ENCODE results near the gene SMOC2. TPM values are rescaled to one million over a fixed set of nuclear protein-coding genes. Genes with fewer than 3 reads are reported as not detected.

The SMOC2 gene
- total RNA-seq, 1 donor from 2014 or later, result not detected

DNA sequence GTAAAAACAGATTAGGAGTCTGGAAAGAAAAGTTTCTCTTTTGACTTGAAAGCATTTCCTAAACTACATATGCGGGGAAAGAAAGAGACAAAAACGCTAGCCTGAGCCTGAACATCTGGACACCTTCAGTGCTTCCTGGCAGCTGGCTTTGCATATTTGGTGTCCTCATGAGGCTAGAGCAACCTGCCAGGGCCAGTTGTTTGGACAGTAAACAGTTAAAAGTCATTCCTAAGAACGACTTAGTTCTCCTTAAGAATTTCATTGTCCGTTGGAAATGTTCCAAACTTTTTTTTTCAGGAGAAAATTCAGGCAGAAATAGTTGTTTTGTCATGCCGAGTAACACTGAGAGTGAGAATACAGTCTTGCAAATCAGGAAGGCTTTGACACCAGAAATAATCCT lies 199.8 kb downstream of the SMOC2 start:
- no peak for TF ChIP-seq CTCF (IDR thresholded peaks at IDR 0.05; ENCODE audit: unreplicated experiment)
- no peak overlapping the region for H3K27ac Mint-ChIP-seq (ENCODE audit: unreplicated experiment)
- no peak overlapping the region for H3K4me3 Mint-ChIP-seq (ENCODE audit: unreplicated experiment)
- peaks cover 2% of the 10 kb centered on the region for H3K27me3 Mint-ChIP-seq (ENCODE audit: unreplicated experiment)
- DNase-seq (ENCODE audit: low spot score), result no peak
- no peaks in the 10 kb centered on the region for H3K9me3 Mint-ChIP-seq (ENCODE audit: unreplicated experiment)
- H3K4me1 Mint-ChIP-seq (ENCODE audit: unreplicated experiment), result peaks cover 2% of the 10 kb centered on the region
- H3K36me3 Mint-ChIP-seq (ENCODE audit: low read depth, unreplicated experiment), result no peaks in the 10 kb centered on the region

DNA sequence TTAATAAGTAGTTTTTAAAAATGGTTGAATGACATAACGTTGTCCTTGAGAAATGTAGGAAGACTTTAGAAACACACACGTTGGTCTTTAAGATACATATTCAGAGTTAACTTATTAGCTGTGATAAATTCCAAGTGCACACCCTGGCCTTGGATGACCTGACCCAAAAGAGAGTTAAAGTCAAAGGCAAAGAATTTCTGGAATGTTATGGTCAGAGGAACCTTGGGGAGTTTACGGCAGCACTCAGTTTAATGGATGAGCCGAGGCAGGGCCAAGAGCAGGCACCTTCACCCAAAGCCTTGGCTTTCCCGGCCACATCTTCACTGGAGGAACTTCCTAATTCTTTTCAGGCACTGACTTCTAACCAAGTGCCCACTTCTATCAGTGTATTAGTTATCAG lies 200.5 kb downstream of the SMOC2 start:
- no peak for DNase-seq (ENCODE audit: low spot score)

DNA sequence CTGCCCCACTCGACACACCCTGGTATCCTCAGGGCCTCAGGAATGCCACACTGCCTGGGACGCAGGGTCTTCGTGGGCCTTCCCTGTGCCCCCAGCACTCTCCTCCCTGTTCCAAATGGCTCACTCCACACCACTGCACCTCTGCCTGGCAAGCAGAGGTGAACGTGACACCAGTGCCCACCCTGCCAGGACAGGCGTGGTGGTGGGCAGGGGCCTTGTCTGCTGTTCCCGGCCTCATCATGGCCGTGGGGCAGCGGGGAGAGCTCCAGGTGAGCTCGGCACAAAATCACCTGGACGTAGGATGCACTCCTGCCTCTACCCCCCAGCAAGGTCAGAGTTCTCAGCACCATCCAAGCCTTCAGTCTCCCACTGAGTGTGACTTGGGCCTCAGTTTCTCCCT lies 202.4 kb downstream of the SMOC2 start:
- Mint-ChIP-seq H3K9me3 (ENCODE audit: unreplicated experiment) (no peaks in the 10 kb centered on the region), H3K4me3 (ENCODE audit: unreplicated experiment) (no peak overlapping the region), H3K4me1 (ENCODE audit: unreplicated experiment) (peaks cover 2% of the 10 kb centered on the region), H3K36me3 (ENCODE audit: low read depth, unreplicated experiment) (no peaks in the 10 kb centered on the region), H3K27me3 (ENCODE audit: unreplicated experiment) (peaks cover 2% of the 10 kb centered on the region), H3K27ac (ENCODE audit: unreplicated experiment) (no peak overlapping the region)
- no peak for TF ChIP-seq CTCF (IDR thresholded peaks at IDR 0.05; ENCODE audit: unreplicated experiment)
- DNase-seq (ENCODE audit: low spot score), result no peak

More for the DNA sequence above, 200.5 kb downstream of the SMOC2 start:
- peaks cover 2% of the 10 kb centered on the region for H3K4me1 Mint-ChIP-seq (ENCODE audit: unreplicated experiment)
- H3K9me3 Mint-ChIP-seq (ENCODE audit: unreplicated experiment), result no peaks in the 10 kb centered on the region
- no peaks in the 10 kb centered on the region for H3K36me3 Mint-ChIP-seq (ENCODE audit: low read depth, unreplicated experiment)
- peaks cover 2% of the 10 kb centered on the region for H3K27me3 Mint-ChIP-seq (ENCODE audit: unreplicated experiment)
- TF ChIP-seq CTCF (IDR thresholded peaks at IDR 0.05; ENCODE audit: unreplicated experiment), result no peak
- no peak overlapping the region for H3K4me3 Mint-ChIP-seq (ENCODE audit: unreplicated experiment)
- H3K27ac Mint-ChIP-seq (ENCODE audit: unreplicated experiment), result no peak overlapping the region

GRCh38 chr6:168645326-168645725 lies 204.3 kb downstream of the SMOC2 start:
- Mint-ChIP-seq H3K36me3 (ENCODE audit: low read depth, unreplicated experiment) (no peaks in the 10 kb centered on the region), H3K4me3 (ENCODE audit: unreplicated experiment) (no peak overlapping the region), H3K27me3 (ENCODE audit: unreplicated experiment) (peaks cover 1% of the 10 kb centered on the region), H3K27ac (ENCODE audit: unreplicated experiment) (no peak overlapping the region), H3K4me1 (ENCODE audit: unreplicated experiment) (no peaks in the 10 kb centered on the region), H3K9me3 (ENCODE audit: unreplicated experiment) (no peaks in the 10 kb centered on the region)
- no peak for DNase-seq (ENCODE audit: low spot score)
- no peak for TF ChIP-seq CTCF (IDR thresholded peaks at IDR 0.05; ENCODE audit: unreplicated experiment)

GRCh38 chr6:168647271-168647670 lies 206.3 kb downstream of the SMOC2 start:
- DNase-seq (ENCODE audit: low spot score), result no peak
- Mint-ChIP-seq H3K36me3 (ENCODE audit: low read depth, unreplicated experiment) (no peaks in the 10 kb centered on the region), H3K9me3 (ENCODE audit: unreplicated experiment) (no peaks in the 10 kb centered on the region), H3K4me3 (ENCODE audit: unreplicated experiment) (no peak overlapping the region), H3K27ac (ENCODE audit: unreplicated experiment) (no peak overlapping the region), H3K4me1 (ENCODE audit: unreplicated experiment) (no peaks in the 10 kb centered on the region), H3K27me3 (ENCODE audit: unreplicated experiment) (peaks cover 1% of the 10 kb centered on the region)
- TF ChIP-seq CTCF (IDR thresholded peaks at IDR 0.05; ENCODE audit: unreplicated experiment), result no peak
